GM19351 (cell line): Measurements from ENCODE around the gene THOC3.
"Not testable (repeated sequence)": the region's sequence is repeated elsewhere in the genome, so short reads cannot be mapped to it uniquely, and the experiment has no call there.

Experiments
- ATAC-seq: cut with Tn5 transposase; IDR thresholded peaks from one replicate; pipeline ENCODE4 v1.9.1; 2021; ENCODE audit warnings: mild to moderate bottlenecking, moderate library complexity; ENCODE audit not compliant: unreplicated experiment

The THOC3 gene

GRCh38 chr5:175967471-175968372, at the start of gene THOC3:
TSS of gene THOC3 (minus strand) at chr5:175968315. CDS start at chr5:175968208, 107 bp downstream.
- ATAC-seq, result peak; percentile 98

DNA sequence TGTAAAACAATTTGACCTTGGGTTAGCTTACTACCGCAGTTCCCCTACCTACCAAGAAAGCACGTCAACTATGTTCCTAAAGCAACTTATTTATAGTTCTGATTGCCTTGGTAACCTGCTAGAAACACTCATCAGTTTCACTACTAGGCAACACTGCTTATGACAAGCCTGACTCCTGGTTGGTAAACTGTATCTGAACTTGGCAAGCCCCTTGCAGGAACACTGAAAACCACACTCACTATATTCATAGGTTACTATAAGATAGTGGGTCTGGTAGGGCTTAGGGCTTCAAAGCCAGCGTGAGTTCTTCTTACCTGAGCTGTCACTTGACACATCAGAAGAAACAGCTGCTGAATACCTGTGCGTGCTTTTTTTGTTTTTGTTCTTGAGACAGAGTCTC, 49.2 kb upstream of the THOC3 start:
- not testable (repeated sequence) for ATAC-seq

DNA sequence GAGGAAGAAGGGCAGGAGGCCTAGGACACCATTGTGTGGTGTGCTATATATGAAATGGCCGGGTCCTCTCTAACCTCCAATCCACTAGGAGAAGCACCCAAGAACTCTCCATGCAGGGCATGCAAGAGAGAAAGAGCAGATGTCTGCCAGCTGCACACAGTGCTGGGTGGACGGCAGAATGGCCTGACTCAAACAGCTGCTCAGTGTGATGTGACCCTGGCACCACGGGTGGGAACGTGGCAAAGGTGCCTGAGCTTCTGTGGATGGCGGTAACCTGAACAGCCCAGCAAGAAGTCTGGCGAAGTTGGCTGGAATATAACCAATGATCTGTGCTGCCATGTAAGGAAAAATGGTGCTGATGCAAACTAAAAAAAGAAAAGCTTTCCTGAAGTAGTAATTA, 46.2 kb upstream of the THOC3 start:
- not testable (repeated sequence) for ATAC-seq

- not testable (repeated sequence) for ATAC-seq
These were observed 43.0 kb upstream of the THOC3 start for GRCh38 chr5:176011088-176011487.

- ATAC-seq, result not testable (repeated sequence)
These were observed 42.1 kb upstream of the THOC3 start for GRCh38 chr5:176010202-176010601.

DNA sequence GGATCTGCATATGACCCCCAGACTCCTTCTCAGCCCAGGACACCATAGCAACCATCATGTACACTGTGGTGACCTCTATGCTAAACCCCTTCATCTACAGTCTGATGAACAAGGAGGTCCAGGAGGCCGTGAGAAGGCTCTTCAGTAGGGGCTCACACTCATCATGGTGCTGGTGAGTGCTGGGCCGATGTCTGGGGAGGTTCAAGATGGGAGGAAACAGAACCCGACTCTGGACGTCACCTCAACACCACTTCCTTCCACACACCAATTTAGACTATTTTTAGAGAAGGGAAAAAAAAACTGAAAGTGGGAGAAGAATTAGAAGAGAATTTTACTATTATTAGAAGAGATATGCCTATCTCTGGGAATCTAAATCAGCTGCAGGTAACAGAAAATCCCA, 39.1 kb upstream of the THOC3 start:
- not testable (repeated sequence) for ATAC-seq

DNA sequence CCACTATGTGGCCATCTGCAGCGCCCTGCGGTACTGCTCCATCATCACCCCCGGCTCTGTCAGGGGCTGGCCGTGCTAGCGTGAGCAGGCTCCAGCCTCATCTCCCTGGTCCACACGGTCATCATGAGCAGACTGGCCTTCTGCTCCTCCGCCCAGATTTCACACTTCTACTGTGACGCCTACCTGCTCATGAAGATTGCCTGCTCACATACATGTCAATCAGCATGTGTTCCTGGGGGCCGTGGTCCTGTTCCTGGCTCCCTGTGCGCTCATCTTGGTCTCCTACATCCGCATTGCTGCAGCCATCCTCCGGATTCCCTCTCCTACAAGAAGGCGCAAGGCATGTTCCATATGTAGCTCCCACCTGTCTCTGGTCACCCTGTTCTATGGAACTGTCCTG, 38.7 kb upstream of the THOC3 start:
- not testable (repeated sequence) for ATAC-seq

- ATAC-seq, result not testable (repeated sequence)
These were observed 29.9 kb upstream of the THOC3 start for GRCh38 chr5:175997979-175998378.

- not testable (repeated sequence) for ATAC-seq
These were observed 29.4 kb upstream of the THOC3 start for GRCh38 chr5:175997495-175997894.

- ATAC-seq, result not testable (repeated sequence)
These were observed 28.7 kb upstream of the THOC3 start for GRCh38 chr5:175996791-175997190.

DNA sequence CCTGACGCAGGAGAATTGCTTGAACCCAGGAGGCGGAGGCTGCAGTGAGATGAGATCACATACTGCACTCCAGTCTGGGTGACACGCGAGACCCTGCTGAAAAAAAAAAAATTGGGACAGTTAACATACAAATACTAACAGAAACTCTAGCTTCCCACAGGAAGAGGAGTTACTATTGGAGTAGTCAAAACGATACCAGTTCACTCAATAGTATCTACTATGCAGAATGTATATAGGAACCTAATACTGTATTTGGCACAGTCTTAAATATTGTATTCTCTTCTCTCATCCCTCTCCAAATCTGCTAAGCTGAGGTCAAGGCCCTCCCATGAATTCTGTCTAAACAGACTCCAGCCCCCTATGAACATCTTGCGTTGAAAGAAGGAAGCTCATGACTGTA, 27.4 kb upstream of the THOC3 start:
- not testable (repeated sequence) for ATAC-seq

DNA sequence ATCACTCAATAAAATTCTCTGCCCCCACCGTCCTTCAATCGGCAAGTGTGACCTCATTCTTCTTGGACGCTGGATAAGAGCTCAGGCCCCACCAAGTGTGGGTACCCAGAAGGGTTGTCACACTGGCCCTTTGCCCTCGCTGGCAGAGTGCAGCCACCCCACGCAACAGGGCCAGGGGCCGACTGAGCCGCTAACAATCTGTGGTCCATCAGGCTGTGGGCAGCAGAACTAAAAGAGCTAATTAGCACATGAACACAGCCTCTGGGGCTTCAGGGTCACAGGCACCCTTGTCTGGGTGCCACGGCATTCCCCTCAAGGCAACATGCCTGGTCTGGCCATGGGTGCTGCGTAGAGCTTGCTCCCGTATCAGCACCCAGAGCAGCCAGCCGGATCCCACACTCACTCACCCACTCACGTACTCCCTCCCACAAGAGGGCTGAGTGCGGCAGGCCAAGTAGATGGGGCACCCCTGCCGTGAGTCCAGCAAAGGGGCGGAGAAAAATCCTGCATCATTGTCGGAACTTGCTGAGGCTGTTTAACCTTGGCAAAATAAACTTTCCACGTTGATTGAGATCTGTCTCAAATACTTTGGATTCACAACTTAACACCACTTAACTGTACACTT, 11.4 kb upstream of the THOC3 start:
- ATAC-seq, result not testable (repeated sequence)

DNA sequence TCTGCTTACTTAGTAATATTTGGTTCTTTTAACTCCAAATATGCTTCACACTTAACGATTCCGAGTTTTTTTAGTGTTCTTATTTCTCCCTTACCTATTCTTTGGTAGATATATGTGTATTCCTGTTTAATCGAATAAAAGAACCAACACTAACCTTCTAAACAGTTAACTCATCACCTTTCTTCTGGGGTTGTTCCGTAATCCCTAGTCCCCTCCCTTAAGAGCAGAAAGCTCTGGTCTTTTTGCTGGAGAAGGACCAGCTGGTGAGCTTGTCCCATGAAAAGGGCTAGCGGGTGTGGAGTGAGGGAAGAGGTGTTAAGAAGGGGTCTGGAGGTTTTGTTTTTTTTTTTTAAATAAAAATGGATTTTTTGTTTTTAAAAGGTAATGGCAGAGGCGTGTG, 266 bp upstream of the THOC3 start:
- ATAC-seq, result peak; percentile 42

DNA sequence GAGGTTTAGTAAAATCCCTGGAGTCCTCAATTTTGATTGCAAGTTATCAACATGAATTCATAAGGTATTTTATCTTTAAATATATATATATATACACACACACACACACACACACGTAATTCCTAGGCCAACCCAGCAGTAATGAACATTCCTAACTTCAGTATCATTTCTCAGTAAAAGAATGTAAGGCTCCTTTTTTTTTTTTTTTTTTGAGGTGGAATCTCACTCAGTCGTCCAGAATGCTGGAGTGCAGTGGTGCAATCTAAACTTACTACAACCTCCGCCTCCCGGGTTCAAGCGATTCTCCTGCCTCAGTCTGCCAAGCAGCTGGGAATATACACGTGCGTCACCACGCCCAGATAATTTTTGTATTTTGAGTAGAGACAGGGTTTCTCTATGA, 5.8 kb downstream of the THOC3 start:
- not testable (repeated sequence) for ATAC-seq

DNA sequence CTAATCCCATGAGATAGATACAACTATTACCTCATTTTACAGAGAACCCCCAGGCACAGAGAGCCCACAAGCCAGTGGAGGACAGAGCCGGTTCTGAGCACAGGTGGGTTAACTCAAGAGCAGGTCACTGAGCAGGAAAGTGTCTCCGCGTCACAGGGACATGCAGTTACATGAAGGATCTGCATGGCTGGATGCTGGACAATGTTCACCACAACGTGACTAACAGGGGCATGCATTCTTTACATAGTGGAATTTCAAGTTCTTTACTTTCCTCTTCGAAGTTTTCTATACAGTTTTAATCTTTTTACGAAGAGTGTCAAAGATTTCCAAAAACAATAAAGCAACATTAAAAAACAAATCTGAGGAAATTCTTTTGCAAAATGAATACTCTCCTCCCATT, 7.9 kb downstream of the THOC3 start:
- not testable (repeated sequence) for ATAC-seq

GRCh38 chr5:175958515-175958914, 9.6 kb downstream of the THOC3 start:
- not testable (repeated sequence) for ATAC-seq

- ATAC-seq, result not testable (repeated sequence)
These were observed 14.0 kb downstream of the THOC3 start for GRCh38 chr5:175954107-175954506.

DNA sequence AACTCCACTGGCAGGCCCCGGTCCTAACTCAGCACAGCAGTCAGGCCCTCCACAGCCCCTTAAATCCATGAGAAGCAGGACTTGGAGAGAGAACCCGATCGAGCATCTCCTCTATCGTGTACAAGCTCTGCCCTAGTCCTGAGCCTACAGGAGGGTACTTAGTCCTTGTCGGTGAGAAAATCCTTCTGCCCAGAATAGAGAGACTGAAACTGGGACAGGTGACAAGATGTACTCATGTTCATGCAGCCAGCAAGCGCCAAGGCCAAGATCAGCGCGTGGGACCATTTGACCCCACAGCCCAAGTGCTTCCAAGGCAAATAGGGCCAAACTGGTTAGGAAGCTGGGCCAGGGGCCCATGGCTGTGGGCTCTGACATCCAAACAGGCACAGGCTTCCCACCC, 15.3 kb downstream of the THOC3 start:
- ATAC-seq, result not testable (repeated sequence)

DNA sequence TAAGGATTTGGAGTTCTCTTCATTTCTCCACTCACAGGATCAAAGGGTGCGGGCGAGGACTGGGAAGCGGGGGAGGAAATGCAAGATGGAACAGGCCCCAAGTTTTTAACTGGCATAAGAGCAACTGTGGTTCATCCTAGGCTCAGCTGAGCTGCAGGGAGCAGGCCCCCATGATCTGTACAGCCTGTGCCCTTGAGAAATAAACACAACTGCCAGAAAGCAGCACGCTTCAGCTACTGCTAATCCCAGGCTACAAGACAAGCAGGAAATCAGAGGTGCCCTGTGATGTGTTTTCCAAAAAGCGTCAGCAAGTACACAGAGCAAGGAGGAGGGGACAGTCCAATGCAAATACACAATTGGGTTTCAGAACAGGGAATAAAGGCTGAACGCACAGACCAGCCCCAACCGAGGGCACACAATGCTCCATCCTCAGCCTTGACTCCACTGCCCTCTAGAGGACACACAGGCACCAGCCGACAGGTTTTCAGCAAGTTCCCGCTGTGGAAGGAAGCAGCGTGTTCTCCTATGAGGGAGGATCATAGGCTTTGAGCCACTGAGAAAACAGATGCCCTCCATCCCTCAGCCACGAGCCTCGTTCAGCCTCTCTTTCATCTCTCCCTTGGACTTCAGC, 16.7 kb downstream of the THOC3 start:
- peak; percentile 78 for ATAC-seq

DNA sequence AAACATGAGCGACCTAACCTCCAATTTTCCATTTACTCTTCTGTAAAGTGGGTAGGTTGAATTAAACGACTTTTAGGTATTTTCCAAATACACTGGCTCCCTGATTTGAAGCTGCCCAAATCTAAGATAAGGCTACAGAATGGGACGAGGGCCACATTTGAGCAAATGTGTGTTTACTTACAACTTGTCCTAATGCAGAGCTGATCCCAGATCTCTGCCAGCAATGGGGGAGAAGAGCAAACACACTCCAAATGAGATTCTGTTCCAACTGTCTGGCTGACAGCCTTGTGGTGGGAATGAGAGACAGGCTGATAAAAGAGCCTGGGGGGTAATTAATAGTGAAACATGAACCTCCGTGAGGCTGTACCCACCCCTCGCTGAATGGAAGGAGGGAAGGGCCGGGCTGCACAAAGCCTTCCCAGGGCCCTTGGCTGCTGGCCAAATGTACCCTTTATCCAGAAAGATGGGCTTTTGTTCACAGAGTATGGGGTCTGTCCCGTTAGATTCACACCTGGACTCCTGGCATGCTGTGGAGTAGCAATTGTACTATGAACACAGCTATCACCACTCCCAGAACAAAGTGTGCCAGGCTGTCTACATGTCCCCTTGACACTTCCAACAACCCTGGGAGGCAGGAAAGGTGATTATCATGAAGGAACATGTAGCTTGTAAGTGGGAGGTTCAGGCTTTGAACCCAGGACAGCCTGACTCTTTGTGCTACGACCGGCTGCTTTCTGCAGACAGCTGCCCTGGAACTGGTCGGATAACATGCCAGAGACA, 19.6 kb downstream of the THOC3 start:
- ATAC-seq, result not testable (repeated sequence)

DNA sequence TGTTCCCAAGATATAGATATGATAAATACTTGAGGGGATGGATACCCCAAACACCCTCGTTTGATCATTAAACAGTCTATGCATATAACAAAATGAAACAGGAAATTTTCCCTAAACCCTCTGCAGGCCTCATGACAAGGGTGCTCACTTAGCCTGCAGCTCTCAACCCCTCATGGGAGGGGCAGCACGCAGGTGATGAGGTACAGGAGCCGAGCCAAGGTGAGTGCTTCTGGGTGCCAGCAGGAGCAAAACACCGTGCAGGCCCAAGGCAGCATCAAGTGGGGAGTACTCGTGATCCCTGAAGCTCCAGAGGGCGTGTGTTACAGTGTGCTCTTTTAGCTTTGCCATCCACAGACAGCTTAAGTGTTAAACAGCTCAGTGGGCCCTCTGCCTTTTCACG, 24.9 kb downstream of the THOC3 start:
- ATAC-seq, result not testable (repeated sequence)
